GM12878 (cell line): ENCODE measurements around the gene RFX7. TPM values are rescaled to one million over a fixed set of nuclear protein-coding genes. Genes with fewer than 3 reads are reported as not detected.

Experiments used
- ATAC-seq: fragments of 200-7000 bp; cut with Tn5 transposase; 3 replicates; pipeline ENCODE4 v1.9.1; 2020; ENCODE audit warnings: mild to moderate bottlenecking, moderate library complexity
- BruUV-seq: library from RNA; stranded (reverse); fragments of 400-500 nt; replicated peaks from 2 replicates; lab custom pipeline; 2021; lab: Mats Ljungman, UMichigan
- CTCF ChIA-PET: fragments of 300-600 bp; sonication (Branson Sonifier 250); formaldehyde crosslinking; extraction: SDS; loops from one replicate; lab custom pipeline; 2021; ENCODE audit warnings: inconsistent platforms; lab: Yijun Ruan, JAX
- POLR2A ChIA-PET: fragments of 350-600 bp; formaldehyde crosslinking; extraction: SDS; loops from one replicate; lab custom pipeline; 2021; ENCODE audit warnings: inconsistent platforms; lab: Charles Lee
- RAD21 ChIA-PET: fragments of 300-600 bp; sonication (Branson Sonifier 250); formaldehyde crosslinking; loops from one replicate; lab custom pipeline; 2023; ENCODE audit warnings: antibody characterized with exemption; ENCODE audit not compliant: unreplicated experiment; lab: Charles Lee
- SMC1A ChIA-PET: fragments of 300-600 bp; sonication (Branson Sonifier 250); formaldehyde crosslinking; loops from one replicate; lab custom pipeline; 2023; ENCODE audit not compliant: unreplicated experiment, uncharacterized antibody; lab: Charles Lee
- DNase-seq: peaks from one replicate; pipeline ENCODE4 v3.0.0-alpha.2; 2011; ENCODE audit warnings: low read depth, low spot score
- FAIRE-seq: peaks from 3 replicates; lab custom pipeline; 2011; peaks lifted over from hg19 to GRCh38; lab: Jason Lieb, UNC
- H2AFZ ChIP-seq: 2 replicates; pipeline ENCODE4 v1.6.0; 2011; ENCODE audit warnings: low read depth, low read length, control low read depth; ENCODE audit not compliant: control insufficient read depth
- H3K27ac ChIP-seq: 2 replicates; pipeline ENCODE4 v1.5.1; 2011; ENCODE audit warnings: control low read depth; ENCODE audit not compliant: control insufficient read depth, insufficient read depth
- H3K27me3 ChIP-seq, 2 experiments: replicated peaks in 1 of 2; 2 replicates each; pipeline versions ENCODE4 v1.6.0 to v1.6.1; 2011; ENCODE audit warnings: low read length in 1 of 2; ENCODE audit not compliant: control insufficient read depth in 2 of 2, insufficient read depth in 2 of 2
- H3K36me3 ChIP-seq, 2 experiments: 2 replicates each; pipeline ENCODE4 v1.5.1; 2011; ENCODE audit warnings: low read length in 1 of 2; ENCODE audit not compliant: control insufficient read depth in 2 of 2, insufficient read depth in 2 of 2
- H3K4me1 ChIP-seq: 2 replicates; pipeline ENCODE4 v1.6.1; 2011; ENCODE audit warnings: mild to moderate bottlenecking, low read length, moderate library complexity, mixed read lengths; ENCODE audit not compliant: control insufficient read depth, insufficient read depth
- H3K4me2 ChIP-seq: 2 replicates; pipeline ENCODE4 v1.6.0; 2011; ENCODE audit warnings: control low read depth; ENCODE audit not compliant: control insufficient read depth, insufficient read depth
- H3K4me3 ChIP-seq: fragments of 200-600 bp; sonication (generic); 2 replicates; pipeline ENCODE4 v1.5.1; 2016
- H3K79me2 ChIP-seq: 2 replicates; pipeline ENCODE4 v1.6.0; 2011; ENCODE audit warnings: low read length; ENCODE audit not compliant: control insufficient read depth, insufficient read depth
- H3K9ac ChIP-seq: 2 replicates; pipeline ENCODE4 v1.8.0; 2011; ENCODE audit warnings: low read length, control low read depth, mixed read lengths; ENCODE audit not compliant: control insufficient read depth, insufficient read depth
- H3K9me3 ChIP-seq: replicated peaks from 3 replicates; pipeline ENCODE4 v1.5.1; 2011; ENCODE audit warnings: mild to moderate bottlenecking, low read length; ENCODE audit not compliant: control insufficient read depth, insufficient read depth
- H4K20me1 ChIP-seq: 2 replicates; pipeline ENCODE4 v1.6.0; 2011; ENCODE audit not compliant: control insufficient read depth, insufficient read depth
- ATF2 ChIP-seq: IDR thresholded peaks from 2 replicates; pipeline ENCODE4 v1.6.1; 2012; ENCODE audit warnings: low read length, inconsistent platforms
- CBX3 ChIP-seq: fragments of 200-600 bp; sonication (generic); IDR thresholded peaks from 2 replicates; pipeline ENCODE4 v1.6.1; 2016; ENCODE audit warnings: low read depth, borderline replicate concordance
- CHD4 ChIP-seq: fragments of 200-600 bp; sonication (generic); IDR thresholded peaks from 2 replicates; pipeline ENCODE4 v1.6.1; 2016; ENCODE audit warnings: mild to moderate bottlenecking
- E2F8 ChIP-seq: fragments of 450-650 bp; IDR thresholded peaks from 2 replicates; pipeline ENCODE4 v1.6.1; 2018; ENCODE audit warnings: mild to moderate bottlenecking, low read depth, moderate library complexity; ENCODE audit not compliant: partially characterized antibody
- IKZF1 ChIP-seq: fragments of 450-650 bp; conservative IDR thresholded peaks from 2 replicates; pipeline ENCODE4 v1.6.1; 2017; ENCODE audit warnings: antibody characterized with exemption, mild to moderate bottlenecking
- MTA3 ChIP-seq: IDR thresholded peaks from 2 replicates; pipeline ENCODE4 v1.6.1; 2012; ENCODE audit warnings: low read length, inconsistent platforms, borderline replicate concordance
- MYC ChIP-seq: IDR thresholded peaks from 2 replicates; pipeline ENCODE4 v1.6.1; 2011; ENCODE audit warnings: mild to moderate bottlenecking, low read length, moderate library complexity, inconsistent platforms; ENCODE audit not compliant: insufficient read depth, insufficient replicate concordance, insufficient read length, severe bottlenecking
- RAD21 ChIP-seq: IDR thresholded peaks from 2 replicates; pipeline ENCODE4 v1.6.1; 2011; ENCODE audit warnings: mild to moderate bottlenecking, low read depth, low read length, moderate library complexity; ENCODE audit not compliant: insufficient read depth
- RELB ChIP-seq: fragments of 450-650 bp; IDR thresholded peaks from 2 replicates; pipeline ENCODE4 v1.6.1; 2017; ENCODE audit warnings: low read depth, mild to moderate bottlenecking, moderate library complexity
- SKIL ChIP-seq: fragments of 450-650 bp; IDR thresholded peaks from 2 replicates; pipeline ENCODE4 v1.6.1; 2017; ENCODE audit warnings: mild to moderate bottlenecking, low read depth, inconsistent platforms; ENCODE audit not compliant: poor library complexity, severe bottlenecking
- SMAD1 ChIP-seq: fragments of 450-650 bp; IDR thresholded peaks from 2 replicates; pipeline ENCODE4 v1.6.1; 2018; ENCODE audit warnings: mild to moderate bottlenecking, low read depth; ENCODE audit not compliant: partially characterized antibody
- TAF1 ChIP-seq: IDR thresholded peaks from 2 replicates; pipeline ENCODE4 v1.6.1; 2011; ENCODE audit warnings: mild to moderate bottlenecking, low read depth, low read length, borderline replicate concordance
- WGBS: methylation state at CpG from one replicate; pipeline ENCODE4 v1.1.6; 2016; ENCODE audit warnings: low lambda C conversion rate; ENCODE audit not compliant: insufficient replicate concordance, insufficient coverage; ENCODE audit errors: missing lambda C conversion rate; 5-methylcytosine and 5-hydroxymethylcytosine counted together
- in situ Hi-C: fragments of 300-500 bp; cut with MboI; formaldehyde crosslinking; loops from 9 replicates; pipeline ENCODE4 v1.14.3; 2018; ENCODE audit warnings: mixed read lengths
- intact Hi-C: fragments of 100-400 bp; cut with micrococcal nuclease; formaldehyde crosslinking; loops from one replicate; pipeline ENCODE4 v1.14.2; 2022; ENCODE audit not compliant: unreplicated experiment
- polyA plus RNA-seq, 11 experiments: library from polyadenylated mRNA; depleted of rRNA in 4 of 11; unstranded in 6 of 11; stranded (reverse) in 5 of 11; fragments of >200 nt; fragmentation: Nextera tagmentation in 4 of 11; fragmentation: Illumina TruSeq in 1 of 11; extraction: Ambion mirVana in 4 of 11; extraction: Trizol in 1 of 11; gene quantifications; 1 replicate in 1 of 11; 2 replicates in 10 of 11; pipeline versions ENCODE4 v1.2.1 to v1.2.3, GENCODE V29; 2011 to 2016; ENCODE audit warnings: inconsistent platforms in 2 of 11, missing spikeins in 2 of 11, low read depth in 1 of 11
- total RNA-seq, 4 experiments: library from RNA; depleted of rRNA in 3 of 4; stranded (reverse); fragments of >200 nt in 3 of 4; fragmentation: Illumina TruSeq in 1 of 4; extraction: Trizol in 1 of 4; gene quantifications; 2 replicates each; pipeline versions ENCODE4 v1.2.1 to v1.2.3, GENCODE V29; 2013 to 2021
- TF ChIP-seq, protein P1 (sequence below): IDR thresholded peaks from 2 replicates; pipeline ENCODE4 v1.6.1; 2012; ENCODE audit warnings: low read depth, low read length, improper control_type of control experiment

RFX7 gene
- total and polyA plus RNA-seq, 10 of the 15 experiments (the other 5 are each of a cell fraction or from before 2014, with no cell fraction given) = 3.2 to 31.4 (median 10.7) TPM

- H3K9ac ChIP-seq = no peak overlapping the region
- no peaks in the 10 kb centered on the region for H3K9me3 ChIP-seq
- H3K36me3 ChIP-seq = no peaks in the 10 kb centered on the region
- 87% methylated on average over 4 of the region's 4 CpGs for WGBS
- H3K4me2 ChIP-seq = no peak overlapping the region
- DNase-seq = no peak
- no peaks in the 10 kb centered on the region for H4K20me1 ChIP-seq
- H3K4me3 ChIP-seq = no peak overlapping the region
- RAD21 ChIA-PET = interaction anchor here (1.9 to 3.1 kb wide), 2 partner anchors 175 to 177 kb away, joined by 6 to 15 read pairs; no protein-coding TSS in a partner anchor
- SMC1A ChIA-PET = interaction anchor here (0.9 to 2.2 kb wide), 4 partner anchors 8 to 187 kb away, joined by 3 to 7 read pairs (median 5); no protein-coding TSS in a partner anchor
- CTCF ChIA-PET = interaction anchor here (0.6 to 5.5 kb wide), 5 partner anchors 10 to 189 kb away, joined by 3 to 123 read pairs (median 3); no protein-coding TSS in a partner anchor
- H3K27ac ChIP-seq = no peak overlapping the region
- no peaks in the 10 kb centered on the region for H3K4me1 ChIP-seq
- in situ Hi-C loops = no loop called here
- FAIRE-seq = peak; percentile 47
- POLR2A ChIA-PET = no interaction called here
- no TSS peak for BruUV-seq
- H3K27me3 ChIP-seq = no peaks in the 10 kb centered on the region
- H2AFZ ChIP-seq = no peak overlapping the region
- no peaks in the 10 kb centered on the region for H3K79me2 ChIP-seq
- no peak for ATAC-seq
- intact Hi-C loops = no loop called here
- TF ChIP-seq E2F8 = no peak
- TF ChIP-seq RAD21 = no peak
- no peak for TF ChIP-seq CBX3
- no peak for TF ChIP-seq CHD4
- no peak for TF ChIP-seq IKZF1
- TF ChIP-seq ATF2 = no peak
- no peak for TF ChIP-seq RELB
- no peak for TF ChIP-seq SMAD1
- TF ChIP-seq SKIL = no peak
- no peak for TF ChIP-seq TAF1
- TF ChIP-seq MYC = no peak
- TF ChIP-seq, protein P1, sequence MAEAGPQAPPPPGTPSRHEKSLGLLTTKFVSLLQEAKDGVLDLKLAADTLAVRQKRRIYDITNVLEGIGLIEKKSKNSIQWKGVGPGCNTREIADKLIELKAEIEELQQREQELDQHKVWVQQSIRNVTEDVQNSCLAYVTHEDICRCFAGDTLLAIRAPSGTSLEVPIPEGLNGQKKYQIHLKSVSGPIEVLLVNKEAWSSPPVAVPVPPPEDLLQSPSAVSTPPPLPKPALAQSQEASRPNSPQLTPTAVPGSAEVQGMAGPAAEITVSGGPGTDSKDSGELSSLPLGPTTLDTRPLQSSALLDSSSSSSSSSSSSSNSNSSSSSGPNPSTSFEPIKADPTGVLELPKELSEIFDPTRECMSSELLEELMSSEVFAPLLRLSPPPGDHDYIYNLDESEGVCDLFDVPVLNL = no peak
- TF ChIP-seq MTA3 = no peak
These were observed 7.8 kb upstream of the RFX7 start for GRCh38 chr15:56251315-56252095.
